Gastrocnemius medialis (tissue), 4 donors: ENCODE results near the gene RFNG.

Experiments used
- CTCF ChIP-seq, 5 experiments: fragments of 450-650 bp in 3 of 5; fragments of 200-600 bp in 2 of 5; sonication (generic) in 2 of 5; IDR thresholded peaks in 4 of 5; conservative IDR thresholded peaks in 1 of 5; 1 replicate in 4 of 5; 2 replicates in 1 of 5; pipeline ENCODE4 v1.5.1; 2016 to 2019; ENCODE audit warnings: antibody characterized with exemption in 5 of 5, mild to moderate bottlenecking in 3 of 5, moderate library complexity in 3 of 5
- POLR2A ChIP-seq, 2 donors: fragments of 450-650 bp; IDR thresholded peaks; one replicate each; pipeline ENCODE4 v1.6.1; 2017; ENCODE audit warnings: antibody characterized with exemption in 2 of 2, mild to moderate bottlenecking in 2 of 2, moderate library complexity in 2 of 2

- TF ChIP-seq CTCF (IDR thresholded peaks at IDR 0.05 in 4 of 5, conservative IDR thresholded peaks at IDR 0.05 in 1 of 5) (no peak), POLR2A (IDR thresholded peaks at IDR 0.05) (no peak)
Observed at GRCh38 chr17:82005701-82006348, 45.8 kb downstream of the RFNG start.
